Stimulated activated CD8-positive, alpha-beta memory T cell treated with anti-CD3 and anti-CD28 coated beads, Interleukin-4, amount 100 ng/mL, for 1 hour (primary cell): ENCODE results near the gene KCNMB1.

Experiments
- DNase-seq, 2 donors: peaks; one replicate each; pipeline ENCODE4 v3.0.0-alpha.2; 2020; ENCODE audit warnings: low read depth in 2 of 2, low spot score in 1 of 2

KCNMB1 gene

GRCh38 chr5:170388818-170389549, at the start of gene KCNMB1:
KCNMB1 (minus strand) TSS chr5:170389367; CDS start chr5:170385447, 3,920 bp downstream.
- no peak for DNase-seq

- no peak for DNase-seq
Measured at GRCh38 chr5:170438581-170438980, 49.4 kb upstream of the KCNMB1 start.

GRCh38 chr5:170437621-170438375, 48.6 kb upstream of the KCNMB1 start:
- DNase-seq, result no peak

- no peak for DNase-seq
Measured at GRCh38 chr5:170436335-170436734, 47.2 kb upstream of the KCNMB1 start.

GRCh38 chr5:170434966-170435605, 45.9 kb upstream of the KCNMB1 start:
- peak in 1 of 2 donors; percentile 17 for DNase-seq

GRCh38 chr5:170432669-170433068, 43.5 kb upstream of the KCNMB1 start:
- no peak for DNase-seq

- DNase-seq, result no peak
Measured at GRCh38 chr5:170431571-170431970, 42.4 kb upstream of the KCNMB1 start.

GRCh38 chr5:170430866-170431437, 41.8 kb upstream of the KCNMB1 start:
- no peak for DNase-seq

- DNase-seq, result no peak
Measured at GRCh38 chr5:170430256-170430655, 41.1 kb upstream of the KCNMB1 start.

- no peak for DNase-seq
Measured at GRCh38 chr5:170429014-170429413, 39.8 kb upstream of the KCNMB1 start.

GRCh38 chr5:170427672-170428236, 38.6 kb upstream of the KCNMB1 start:
- no peak for DNase-seq

GRCh38 chr5:170426786-170427185, 37.6 kb upstream of the KCNMB1 start:
- no peak for DNase-seq

- no peak for DNase-seq
Measured at GRCh38 chr5:170426149-170426767, 37.1 kb upstream of the KCNMB1 start.

GRCh38 chr5:170425731-170426130, 36.6 kb upstream of the KCNMB1 start:
- no peak for DNase-seq

- DNase-seq, result no peak
Measured at GRCh38 chr5:170424629-170425028, 35.5 kb upstream of the KCNMB1 start.

- DNase-seq, result no peak
Measured at GRCh38 chr5:170423692-170424091, 34.5 kb upstream of the KCNMB1 start.

GRCh38 chr5:170421826-170422225, 32.7 kb upstream of the KCNMB1 start:
- no peak for DNase-seq

GRCh38 chr5:170420806-170421412, 31.7 kb upstream of the KCNMB1 start:
- DNase-seq, result peak in 1 of 2 donors; percentile 6

- DNase-seq, result no peak
Measured at GRCh38 chr5:170419643-170420042, 30.5 kb upstream of the KCNMB1 start.

- DNase-seq, result no peak
Measured at GRCh38 chr5:170418736-170419135, 29.6 kb upstream of the KCNMB1 start.
